Hematopoietic multipotent progenitor cell treated with erythropoietin and hydrocortisone succinate and interleukin-3 and kit ligand, for 15 days (in vitro differentiated cells): ENCODE results near the gene EMILIN3.

Experiments
- DNase-seq: peaks from one replicate; pipeline ENCODE4 v3.0.0-alpha.2; 2015; ENCODE audit warnings: low spot score

The EMILIN3 gene

DNA sequence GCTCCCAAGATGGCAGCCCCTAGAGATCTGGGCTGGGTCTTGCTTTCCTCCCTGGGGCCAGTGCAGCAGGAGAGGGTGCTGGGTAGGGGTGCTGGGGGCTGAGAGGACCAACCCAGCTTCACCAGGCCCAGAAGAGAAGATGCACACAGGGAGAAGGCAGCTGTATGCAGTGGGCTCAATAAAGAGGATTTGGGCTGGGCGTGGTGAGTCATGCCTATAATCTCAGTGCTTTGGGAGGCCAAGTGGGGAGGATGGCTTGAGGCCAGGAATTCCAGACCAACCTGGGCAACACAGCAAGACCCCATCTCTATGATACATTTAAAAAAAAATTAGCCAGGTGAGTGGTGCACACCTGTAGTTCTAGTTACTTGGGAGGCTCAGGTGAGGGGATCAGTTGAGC, 25.7 kb upstream of the EMILIN3 start:
- no peak for DNase-seq

DNA sequence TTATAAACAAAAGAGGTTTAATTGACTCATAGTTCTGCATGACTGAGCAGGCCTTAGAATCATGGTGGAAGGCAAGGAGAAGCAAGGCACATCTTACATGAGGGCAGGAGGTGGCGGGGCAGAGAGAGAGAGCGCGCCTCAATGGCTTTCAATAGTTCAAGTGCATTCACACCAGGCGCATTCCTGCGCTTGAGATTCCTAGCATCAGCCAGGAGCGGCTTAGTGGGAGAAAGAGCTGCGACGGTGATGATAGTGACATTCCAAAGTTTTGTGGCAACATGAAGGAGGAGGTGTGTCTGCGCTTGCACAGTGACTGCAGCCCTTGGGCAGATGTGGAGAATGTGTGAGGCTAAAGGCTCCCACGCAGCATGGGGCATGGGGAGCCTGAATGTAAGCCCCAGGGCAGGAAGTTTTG, 25.0 kb upstream of the EMILIN3 start:
- no peak for DNase-seq

DNA sequence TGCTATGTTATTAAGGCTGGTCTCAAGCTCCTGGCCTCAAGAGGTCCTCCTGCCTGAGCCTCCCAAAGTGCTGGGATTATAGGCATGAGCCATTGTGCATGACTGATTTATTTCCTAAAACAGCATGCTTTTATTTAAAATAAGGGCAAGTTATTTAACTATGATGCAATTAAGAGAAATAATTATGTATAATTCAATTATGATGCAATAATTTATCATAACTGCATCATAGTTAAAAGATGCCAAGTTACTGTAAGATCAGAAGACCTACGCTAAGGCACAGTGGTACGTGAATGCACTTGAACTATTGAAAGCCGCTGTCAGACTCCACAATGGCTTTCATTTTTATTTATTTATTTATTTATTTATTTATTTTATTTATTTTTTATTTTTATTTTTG, 24.3 kb upstream of the EMILIN3 start:
- no peak for DNase-seq

DNA sequence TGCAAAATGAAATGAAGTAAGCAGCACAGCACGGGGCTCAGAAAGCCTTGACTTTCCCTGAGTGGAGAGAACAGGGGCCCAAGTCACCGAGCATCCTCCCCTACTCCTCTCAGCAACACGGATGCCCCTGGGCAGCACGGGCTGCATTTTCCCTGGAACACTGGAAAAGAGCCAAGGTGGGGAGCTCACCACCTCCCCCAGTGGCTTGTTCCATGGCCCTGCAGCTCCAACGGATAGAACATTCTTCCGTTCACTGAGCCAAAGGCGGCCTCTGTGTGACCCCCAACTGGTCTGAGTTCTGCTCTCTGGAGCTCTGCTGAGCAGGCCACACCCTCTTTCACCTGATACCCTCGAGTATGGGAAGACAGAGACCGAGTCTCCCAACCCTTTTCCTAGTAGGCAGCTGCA, 20.8 kb upstream of the EMILIN3 start:
- no peak for DNase-seq

DNA sequence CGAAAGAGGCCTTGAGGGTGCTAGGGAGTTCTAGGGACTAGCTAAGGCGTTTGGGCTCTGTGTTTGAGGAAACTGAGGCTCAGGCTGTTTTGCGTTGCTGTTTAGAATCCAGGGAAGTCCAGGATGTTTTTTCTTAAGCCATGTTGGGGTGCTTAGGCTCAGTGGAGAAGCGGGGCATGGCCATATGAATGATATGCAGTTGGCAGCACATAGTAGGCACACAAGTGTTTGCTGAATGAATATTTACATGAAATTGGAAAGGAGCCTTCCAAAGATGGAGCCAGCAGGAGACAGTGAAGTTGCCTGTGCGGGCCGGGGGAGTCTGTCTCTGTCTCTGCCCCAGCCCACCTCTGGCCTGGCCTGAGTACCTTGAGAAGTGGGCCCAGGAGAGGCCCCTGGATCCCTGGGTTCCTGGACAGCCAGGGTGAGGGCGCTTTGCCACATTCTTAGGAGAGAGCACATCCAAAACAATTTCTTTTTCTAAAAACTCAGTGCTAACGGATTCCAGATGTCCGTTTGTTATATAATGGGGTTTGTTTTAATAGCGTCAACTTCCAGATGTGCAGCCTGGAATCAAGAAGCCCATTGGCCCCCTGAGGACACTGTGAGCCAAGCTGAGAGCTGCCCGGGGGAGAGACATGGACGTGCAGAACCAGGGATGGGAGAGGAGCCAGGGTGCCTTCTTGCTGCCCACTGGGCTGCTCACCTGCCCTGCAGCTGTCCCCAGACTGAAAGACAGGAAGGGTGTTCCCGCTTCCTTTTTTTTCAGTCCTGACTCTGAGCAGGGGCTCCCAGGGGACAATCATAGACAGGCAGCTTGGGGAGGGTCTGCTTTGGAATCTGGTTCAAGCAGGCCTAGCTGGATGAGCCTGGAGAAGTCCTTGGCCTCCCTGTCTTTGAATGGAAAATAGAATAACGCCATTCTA, 20.1 kb upstream of the EMILIN3 start:
- DNase-seq, result no peak

DNA sequence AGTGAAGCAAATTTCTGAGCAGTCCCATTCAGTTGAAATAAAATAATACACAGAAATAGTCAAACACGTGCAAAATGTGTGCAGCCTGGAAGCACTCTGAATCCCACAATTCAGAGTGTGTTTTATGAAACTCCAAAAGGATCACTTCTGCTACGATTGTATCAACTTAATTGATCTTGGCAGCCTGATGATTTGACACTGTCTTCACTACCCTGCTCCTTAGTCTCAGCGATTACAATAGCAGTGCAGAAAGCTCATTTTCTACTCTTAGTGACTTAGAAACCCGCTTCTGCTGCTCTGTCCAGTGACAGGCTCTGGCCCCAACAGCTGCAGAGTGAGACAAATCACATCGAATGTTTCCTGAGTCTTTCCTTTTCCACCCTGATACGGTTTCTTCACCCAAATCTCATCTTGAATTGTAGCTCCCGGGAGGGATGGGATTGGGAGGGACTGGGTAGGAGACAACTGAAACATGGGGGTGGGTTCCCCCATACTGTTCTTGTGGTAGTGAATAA, 16.2 kb upstream of the EMILIN3 start:
- DNase-seq, result no peak

DNA sequence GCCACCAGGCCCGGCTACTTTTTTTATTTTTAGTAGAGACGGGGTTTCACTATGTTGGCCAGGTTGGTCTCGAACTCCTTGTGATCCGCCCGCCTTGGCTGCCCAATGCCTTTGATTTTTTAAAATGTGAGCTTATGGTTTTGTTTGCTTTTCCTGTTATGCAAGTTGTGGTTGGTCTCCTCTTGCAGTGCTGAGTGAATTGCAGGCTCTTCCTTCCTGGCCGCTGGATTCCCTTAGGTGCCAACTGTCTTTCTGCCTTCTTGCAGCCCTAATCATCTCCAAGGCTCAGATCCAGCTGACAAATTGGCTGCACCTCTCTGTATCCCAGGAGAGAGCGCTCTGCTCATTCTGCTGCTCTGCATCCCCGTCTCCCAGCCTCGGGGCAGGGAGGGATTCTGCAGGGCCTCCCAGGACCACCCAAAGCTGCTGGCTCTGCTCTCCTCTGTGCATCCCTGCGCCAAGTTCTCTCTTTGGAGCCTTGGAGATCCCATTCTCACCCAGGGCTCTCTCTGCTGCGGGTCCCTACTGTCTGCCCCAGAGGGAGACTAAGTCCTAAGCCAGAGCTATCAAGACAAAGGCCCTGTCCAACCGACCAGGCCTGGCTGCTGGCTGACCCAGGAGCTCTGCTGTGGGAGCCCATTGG, 14.1 kb upstream of the EMILIN3 start:
- no peak for DNase-seq

DNA sequence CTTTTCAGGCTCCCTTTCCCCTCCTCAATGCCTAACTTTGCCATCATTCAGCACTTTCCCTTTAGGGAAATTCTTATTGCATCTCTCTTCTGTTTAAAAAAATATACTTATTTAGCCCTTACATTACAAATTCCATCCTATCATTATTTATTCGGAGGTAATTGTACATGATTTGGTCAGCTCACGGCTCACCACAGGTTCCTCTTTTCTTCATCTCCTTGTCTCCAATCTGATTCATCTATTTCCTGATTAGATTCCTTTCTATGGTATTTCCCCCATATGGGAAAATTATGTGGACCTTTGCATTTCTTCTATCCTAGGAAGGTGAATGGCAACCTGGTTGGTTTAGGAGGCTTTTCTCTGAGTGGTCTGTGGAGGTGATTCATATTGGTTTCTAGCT, 12.9 kb upstream of the EMILIN3 start:
- no peak for DNase-seq

DNA sequence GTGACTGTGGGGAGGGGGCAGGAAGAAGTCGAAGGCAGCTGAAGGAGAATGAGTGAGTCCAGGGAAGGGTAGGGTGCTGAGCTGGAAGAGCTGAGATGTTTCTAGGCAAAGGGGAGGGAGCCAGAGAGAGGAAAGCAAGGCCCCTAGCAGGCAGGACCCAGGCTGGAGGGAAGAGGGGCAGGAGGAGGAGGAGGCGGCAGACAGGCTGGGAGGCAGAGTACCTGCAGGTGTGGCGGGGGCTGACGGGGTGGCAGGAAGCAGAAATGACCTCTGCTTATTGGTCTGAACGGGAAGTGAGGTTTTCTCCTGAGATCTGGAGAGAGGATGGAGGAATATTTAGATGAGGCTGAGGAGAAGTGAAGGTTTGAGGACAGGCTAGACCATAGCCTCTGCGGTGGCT, 10.7 kb upstream of the EMILIN3 start:
- no peak for DNase-seq

DNA sequence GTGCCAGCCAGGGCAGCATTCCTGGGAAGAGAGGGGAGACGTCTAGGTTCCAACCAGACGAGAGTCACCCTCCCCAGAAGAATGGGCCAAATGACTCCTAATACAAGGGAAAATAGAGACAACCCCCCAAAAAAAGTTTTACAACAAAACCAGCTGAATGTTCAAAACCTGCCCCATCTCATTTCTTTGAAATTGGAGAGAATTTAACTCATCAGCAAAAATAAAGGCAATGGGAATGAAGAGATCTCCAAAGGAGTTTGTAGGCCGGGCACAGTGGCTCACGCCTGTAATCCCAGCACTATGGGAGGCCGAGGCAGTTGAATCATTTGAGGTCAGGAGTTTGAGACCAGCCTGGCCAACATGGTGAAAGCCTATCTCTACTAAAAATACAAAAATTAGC, 9.7 kb upstream of the EMILIN3 start:
- no peak for DNase-seq

DNA sequence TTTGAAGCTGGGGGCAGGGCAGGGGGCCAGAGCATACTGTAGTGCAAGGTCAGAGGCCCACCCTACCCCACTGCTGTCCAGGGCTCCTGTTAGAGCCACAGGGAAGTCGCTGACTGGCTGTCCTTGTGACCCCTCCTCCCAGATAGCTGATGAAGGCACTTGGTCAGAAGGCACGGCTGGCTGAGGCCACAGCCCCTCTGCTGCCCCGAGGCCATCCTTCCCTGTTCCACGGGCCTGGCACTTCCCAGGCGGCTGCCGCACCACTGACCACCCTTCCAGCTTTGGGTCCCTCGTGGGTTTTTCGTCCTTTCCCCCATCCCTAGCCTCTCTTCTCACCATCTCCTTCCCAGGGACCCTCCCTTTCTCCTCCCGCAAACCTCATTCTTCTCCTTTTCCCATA, 9.2 kb upstream of the EMILIN3 start:
- no peak for DNase-seq

DNA sequence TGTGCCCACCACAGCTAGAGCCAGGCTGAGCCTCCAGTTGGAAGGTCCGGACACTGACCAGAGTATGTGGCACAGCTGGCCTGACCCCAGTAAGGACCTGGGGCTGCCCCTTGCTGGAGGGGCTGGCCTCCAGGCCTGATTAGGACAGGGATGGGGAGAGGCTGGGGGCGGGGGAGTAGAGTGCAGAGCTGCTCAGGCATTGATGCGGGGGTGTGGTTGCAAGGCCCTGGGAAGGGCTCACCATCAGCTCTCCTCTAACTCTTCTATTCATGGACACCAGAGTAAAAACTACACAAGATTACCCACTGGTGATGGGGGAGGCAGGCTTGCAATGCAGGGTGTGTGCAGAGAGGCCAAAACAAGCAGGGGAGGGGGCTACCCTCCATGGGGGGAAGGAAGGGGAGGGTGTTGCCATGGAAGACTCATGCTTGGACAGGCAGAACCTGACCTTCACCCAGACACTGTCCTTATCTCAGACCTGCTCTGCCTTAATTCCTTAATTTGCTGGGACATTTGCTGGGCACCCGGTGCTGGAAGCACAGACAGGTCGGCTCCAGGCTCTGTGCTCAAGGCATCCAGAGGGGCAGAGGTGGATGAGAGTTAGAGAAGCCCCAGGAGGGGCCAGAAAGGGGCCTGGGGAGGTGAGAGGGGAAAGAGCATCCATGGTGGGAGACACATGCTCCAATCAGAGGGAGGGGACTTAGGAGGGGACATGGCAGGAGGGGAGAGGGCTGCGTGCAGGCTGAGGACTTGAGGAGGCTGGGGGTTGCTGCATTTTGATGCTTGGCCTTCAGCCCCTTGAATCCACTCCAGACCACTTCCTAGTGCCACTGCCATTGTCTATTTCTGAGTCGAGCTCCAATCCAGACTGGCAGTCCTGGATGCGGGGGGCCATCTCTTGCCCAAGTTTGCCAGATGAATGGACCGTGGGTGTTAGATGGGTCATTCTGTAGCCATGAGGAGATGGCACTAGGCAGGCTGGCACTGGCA, 7.6 kb upstream of the EMILIN3 start:
- no peak for DNase-seq

DNA sequence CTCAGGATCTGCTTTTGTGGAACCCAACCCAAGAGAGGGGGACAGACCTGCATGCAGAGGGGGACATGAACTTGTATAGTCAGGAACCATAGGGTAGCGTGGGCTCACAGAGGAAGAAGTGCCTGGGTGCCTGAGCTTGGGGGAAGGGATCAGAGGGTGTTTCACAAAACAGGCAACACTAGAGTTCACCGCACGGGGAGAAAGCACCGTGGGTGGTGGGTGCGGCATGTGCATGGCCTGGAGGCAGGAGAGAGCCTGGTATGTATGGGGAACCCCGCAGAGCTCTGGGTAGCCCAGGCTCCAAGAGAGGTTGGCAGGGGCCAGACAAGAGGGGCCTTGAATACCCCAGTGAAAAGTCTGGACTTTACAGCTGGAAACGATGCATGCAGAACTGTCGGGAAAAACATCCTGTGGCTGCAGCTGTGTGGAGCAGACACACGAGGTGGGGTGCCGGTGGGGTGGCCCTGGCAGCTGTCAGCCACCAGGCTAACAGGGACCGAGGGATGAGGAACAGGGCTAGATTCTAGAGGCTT, 6.7 kb upstream of the EMILIN3 start:
- DNase-seq, result no peak

DNA sequence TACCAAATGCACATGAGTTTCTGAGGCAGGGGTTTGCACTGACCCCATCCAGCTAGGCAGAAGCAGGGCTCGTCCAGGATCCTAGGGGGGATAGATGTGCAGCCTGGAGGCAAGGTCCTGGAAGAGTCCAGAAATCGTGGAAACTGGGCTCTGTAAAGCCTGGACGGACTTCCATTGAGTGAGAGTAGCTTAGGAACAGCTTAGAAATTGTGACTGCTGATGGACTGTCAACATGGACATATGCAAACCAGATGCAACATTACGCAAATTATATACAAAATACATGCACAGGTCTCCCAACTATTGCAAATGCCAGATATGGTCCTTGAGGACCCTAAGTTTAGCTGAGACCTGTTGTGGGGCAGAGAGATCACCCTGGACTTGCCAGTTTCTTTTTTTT, 4.8 kb upstream of the EMILIN3 start:
- DNase-seq, result no peak

DNA sequence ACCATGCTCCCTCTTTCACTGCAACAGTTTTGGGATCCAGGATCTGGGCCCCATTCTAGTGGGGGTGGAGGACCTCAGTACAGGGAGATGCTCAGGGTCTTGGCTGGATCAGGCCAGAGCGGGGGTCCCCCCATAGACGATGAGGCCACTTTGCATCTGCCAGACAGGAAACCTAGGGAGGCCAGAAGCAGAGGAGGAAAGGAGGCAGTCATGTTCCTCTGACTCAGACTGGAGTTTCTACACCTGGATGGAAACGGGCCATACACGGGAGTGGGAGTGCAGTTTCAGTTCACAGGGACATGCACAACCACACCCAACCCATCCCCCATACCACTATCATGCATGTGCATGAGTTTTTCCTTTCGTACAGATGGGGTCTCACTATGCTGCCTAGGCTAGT, 3.6 kb upstream of the EMILIN3 start:
- DNase-seq, result no peak

DNA sequence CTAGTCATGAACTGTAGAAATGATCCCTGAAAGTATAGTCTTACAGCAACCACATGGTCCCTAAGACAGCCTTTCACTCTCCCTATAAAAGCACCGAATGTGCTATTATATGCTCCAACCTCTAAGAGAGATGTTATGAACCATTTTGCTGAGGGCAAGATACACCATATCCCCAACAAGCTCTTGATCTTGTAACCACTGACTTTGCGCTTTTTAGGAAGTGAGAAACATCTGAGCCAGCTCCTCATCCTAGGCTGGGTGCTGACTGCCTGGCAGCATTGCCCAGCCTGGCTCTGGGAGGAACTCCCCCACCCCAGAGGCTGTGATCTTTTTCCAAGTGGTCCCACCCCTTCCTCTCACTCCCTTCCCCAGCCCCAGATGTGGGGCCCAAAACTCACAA, 3.1 kb upstream of the EMILIN3 start:
- no peak for DNase-seq

DNA sequence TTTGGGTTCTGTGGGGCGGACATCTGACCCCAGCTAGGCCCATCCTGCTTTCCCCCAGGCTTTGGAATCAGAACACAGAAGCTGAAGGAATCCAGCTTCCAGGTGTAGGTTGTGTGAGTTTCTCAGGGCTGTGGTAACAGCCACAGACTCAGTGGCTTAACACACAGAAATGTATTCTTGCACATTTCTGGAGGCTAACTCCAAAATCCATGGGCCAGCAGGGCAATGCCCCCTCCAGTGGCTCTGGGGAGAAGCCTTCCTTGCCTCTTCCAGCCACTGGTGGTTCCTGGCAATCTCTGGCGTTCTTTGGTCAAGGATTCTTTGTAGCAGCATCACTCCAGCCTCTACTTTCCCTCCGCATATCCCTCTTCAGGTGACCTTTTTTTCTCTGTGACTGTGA, 1.3 kb upstream of the EMILIN3 start:
- no peak for DNase-seq

DNA sequence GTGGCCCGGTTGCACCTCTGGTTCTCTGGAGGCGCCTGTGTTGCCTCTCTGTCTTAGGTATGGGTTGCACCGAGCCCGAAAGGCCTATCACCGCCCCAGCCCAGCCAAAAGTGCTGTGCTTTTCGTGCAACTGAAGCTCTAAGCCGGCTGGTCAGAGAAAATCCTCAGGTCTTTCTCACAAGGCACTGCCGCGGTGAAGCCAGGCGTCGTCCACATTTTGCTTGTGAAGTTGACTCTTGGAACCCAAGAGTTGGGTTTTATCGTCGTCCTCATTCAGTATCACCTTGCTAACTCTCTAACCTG, 726 bp upstream of the EMILIN3 start:
- no peak for DNase-seq

DNA sequence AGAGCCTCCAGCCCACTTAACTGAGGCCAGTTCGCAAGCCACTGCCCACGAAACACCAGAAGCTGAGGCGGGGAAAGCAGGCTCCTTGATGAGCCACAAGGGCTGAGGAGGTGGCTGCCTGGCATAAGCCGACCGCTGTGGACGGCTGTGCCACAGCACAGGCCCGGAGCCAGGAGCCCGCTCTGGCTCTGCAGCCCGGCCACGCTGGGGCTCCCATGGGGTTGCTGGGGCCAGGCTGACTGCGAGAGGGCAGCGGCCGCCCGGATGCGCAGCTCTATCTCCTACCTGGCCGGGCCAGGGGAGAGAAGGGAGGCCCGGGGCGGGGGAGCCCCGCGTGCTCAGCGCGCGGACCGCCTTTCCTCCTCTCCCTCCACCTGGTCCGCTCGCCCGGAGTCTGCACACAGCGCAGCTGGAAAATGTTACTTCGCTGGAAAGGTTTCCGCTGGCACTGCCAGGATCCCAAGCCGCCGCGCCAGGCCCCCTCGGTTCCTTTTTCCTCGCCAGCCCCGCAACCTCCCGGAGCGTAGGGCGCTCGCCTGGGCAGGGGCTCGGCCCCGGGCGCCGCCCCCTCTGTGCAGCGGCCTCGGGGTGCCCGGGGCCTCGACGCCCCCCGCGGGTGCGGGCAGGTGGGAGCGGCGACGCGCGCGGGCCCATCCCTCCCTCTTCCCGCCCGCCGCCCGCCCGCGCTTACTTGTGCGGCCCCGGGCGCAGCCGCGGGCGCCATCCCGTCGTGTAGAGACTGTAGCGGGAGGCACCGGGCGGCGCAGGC, 657 bp downstream of the EMILIN3 start:
- DNase-seq, result no peak

DNA sequence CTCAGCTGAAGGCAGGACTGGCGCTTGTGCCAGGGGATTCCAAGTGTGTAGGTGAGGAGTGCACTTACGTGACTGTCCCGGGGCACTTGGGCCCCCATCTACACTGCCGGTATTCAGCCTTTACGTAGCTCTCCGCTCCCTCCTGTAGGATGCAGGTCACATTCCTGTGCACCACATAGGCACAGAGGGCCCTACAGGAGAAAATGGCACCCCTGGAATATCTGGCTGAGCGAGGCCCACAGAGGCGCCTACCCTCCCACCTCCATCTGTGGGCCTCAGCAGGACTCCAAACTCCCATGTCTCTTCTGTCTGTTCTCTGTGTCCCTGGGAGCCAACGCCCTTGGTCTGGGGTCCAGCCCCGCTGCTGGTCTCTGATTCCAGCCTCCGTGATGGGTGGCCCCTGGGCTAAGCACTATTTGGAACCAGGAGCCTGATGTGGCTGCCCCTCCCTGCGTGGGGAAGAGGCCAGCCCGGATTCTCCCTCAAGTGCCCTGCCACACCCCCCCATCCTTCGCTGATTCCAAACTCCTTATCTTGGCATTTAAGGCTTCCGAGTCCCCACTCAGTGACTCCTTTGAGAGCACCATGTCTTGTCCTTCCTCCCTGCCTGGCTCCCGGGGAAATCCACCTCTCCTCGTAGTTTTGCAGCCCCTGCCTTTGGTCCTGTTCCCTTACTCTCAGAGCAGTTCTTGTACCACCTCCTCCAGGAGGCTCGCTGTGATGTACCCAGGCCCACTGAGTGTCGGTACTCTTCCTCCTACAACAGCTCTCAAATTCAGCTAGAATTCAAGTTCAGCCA, 1.5 kb downstream of the EMILIN3 start:
- no peak for DNase-seq
